GM12878 (cell line): ENCODE results near the gene GALNTL6. TPM values are rescaled to one million over a fixed set of nuclear protein-coding genes. Genes with fewer than 3 reads are reported as not detected.

Source experiments
- ATAC-seq: fragments of 200-7000 bp; cut with Tn5 transposase; 3 replicates; pipeline ENCODE4 v1.9.1; 2020; ENCODE audit warnings: mild to moderate bottlenecking, moderate library complexity
- BruUV-seq: library from RNA; stranded (reverse); fragments of 400-500 nt; replicated peaks from 2 replicates; lab custom pipeline; 2021; lab: Mats Ljungman, UMichigan
- CTCF ChIA-PET: fragments of 300-600 bp; sonication (Branson Sonifier 250); formaldehyde crosslinking; extraction: SDS; loops from one replicate; lab custom pipeline; 2021; ENCODE audit warnings: inconsistent platforms; lab: Yijun Ruan, JAX
- POLR2A ChIA-PET: fragments of 350-600 bp; formaldehyde crosslinking; extraction: SDS; loops from one replicate; lab custom pipeline; 2021; ENCODE audit warnings: inconsistent platforms; lab: Charles Lee
- RAD21 ChIA-PET: fragments of 300-600 bp; sonication (Branson Sonifier 250); formaldehyde crosslinking; loops from one replicate; lab custom pipeline; 2023; ENCODE audit warnings: antibody characterized with exemption; ENCODE audit not compliant: unreplicated experiment; lab: Charles Lee
- SMC1A ChIA-PET: fragments of 300-600 bp; sonication (Branson Sonifier 250); formaldehyde crosslinking; loops from one replicate; lab custom pipeline; 2023; ENCODE audit not compliant: unreplicated experiment, uncharacterized antibody; lab: Charles Lee
- DNase-seq: peaks from one replicate; pipeline ENCODE4 v3.0.0-alpha.2; 2011; ENCODE audit warnings: low read depth, low spot score
- FAIRE-seq: peaks from 3 replicates; lab custom pipeline; 2011; peaks lifted over from hg19 to GRCh38; lab: Jason Lieb, UNC
- H2AFZ ChIP-seq: 2 replicates; pipeline ENCODE4 v1.6.0; 2011; ENCODE audit warnings: low read depth, low read length, control low read depth; ENCODE audit not compliant: control insufficient read depth
- H3K27ac ChIP-seq: 2 replicates; pipeline ENCODE4 v1.5.1; 2011; ENCODE audit warnings: control low read depth; ENCODE audit not compliant: control insufficient read depth, insufficient read depth
- H3K27me3 ChIP-seq, 2 experiments: replicated peaks in 1 of 2; 2 replicates each; pipeline versions ENCODE4 v1.6.0 to v1.6.1; 2011; ENCODE audit warnings: low read length in 1 of 2; ENCODE audit not compliant: control insufficient read depth in 2 of 2, insufficient read depth in 2 of 2
- H3K36me3 ChIP-seq, 2 experiments: 2 replicates each; pipeline ENCODE4 v1.5.1; 2011; ENCODE audit warnings: low read length in 1 of 2; ENCODE audit not compliant: control insufficient read depth in 2 of 2, insufficient read depth in 2 of 2
- H3K4me1 ChIP-seq: 2 replicates; pipeline ENCODE4 v1.6.1; 2011; ENCODE audit warnings: mild to moderate bottlenecking, low read length, moderate library complexity, mixed read lengths; ENCODE audit not compliant: control insufficient read depth, insufficient read depth
- H3K4me2 ChIP-seq: 2 replicates; pipeline ENCODE4 v1.6.0; 2011; ENCODE audit warnings: control low read depth; ENCODE audit not compliant: control insufficient read depth, insufficient read depth
- H3K4me3 ChIP-seq: fragments of 200-600 bp; sonication (generic); 2 replicates; pipeline ENCODE4 v1.5.1; 2016
- H3K79me2 ChIP-seq: 2 replicates; pipeline ENCODE4 v1.6.0; 2011; ENCODE audit warnings: low read length; ENCODE audit not compliant: control insufficient read depth, insufficient read depth
- H3K9ac ChIP-seq: 2 replicates; pipeline ENCODE4 v1.8.0; 2011; ENCODE audit warnings: low read length, control low read depth, mixed read lengths; ENCODE audit not compliant: control insufficient read depth, insufficient read depth
- H3K9me3 ChIP-seq: replicated peaks from 3 replicates; pipeline ENCODE4 v1.5.1; 2011; ENCODE audit warnings: mild to moderate bottlenecking, low read length; ENCODE audit not compliant: control insufficient read depth, insufficient read depth
- H4K20me1 ChIP-seq: 2 replicates; pipeline ENCODE4 v1.6.0; 2011; ENCODE audit not compliant: control insufficient read depth, insufficient read depth
- CHD4 ChIP-seq: fragments of 200-600 bp; sonication (generic); IDR thresholded peaks from 2 replicates; pipeline ENCODE4 v1.6.1; 2016; ENCODE audit warnings: mild to moderate bottlenecking
- IRF3 ChIP-seq: fragments of 450-650 bp; IDR thresholded peaks from 2 replicates; pipeline ENCODE4 v1.6.1; 2014; ENCODE audit warnings: mild to moderate bottlenecking
- MLLT1 ChIP-seq: fragments of 450-650 bp; IDR thresholded peaks from 2 replicates; pipeline ENCODE4 v1.6.1; 2016; ENCODE audit warnings: mild to moderate bottlenecking
- NR2F1 ChIP-seq: fragments of 450-650 bp; conservative IDR thresholded peaks from 2 replicates; pipeline ENCODE4 v1.6.1; 2017; ENCODE audit warnings: mild to moderate bottlenecking
- REST ChIP-seq: IDR thresholded peaks from 2 replicates; pipeline ENCODE4 v1.6.1; 2012; ENCODE audit warnings: mild to moderate bottlenecking, low read depth, low read length
- SREBF2 ChIP-seq: IDR thresholded peaks from 2 replicates; pipeline ENCODE4 v1.6.1; 2012; ENCODE audit warnings: mild to moderate bottlenecking, low read length
- YBX1 ChIP-seq: fragments of 450-650 bp; IDR thresholded peaks from 2 replicates; pipeline ENCODE4 v1.6.1; 2016; ENCODE audit warnings: antibody characterized with exemption
- ZSCAN29 ChIP-seq: fragments of 450-650 bp; IDR thresholded peaks from 2 replicates; pipeline ENCODE4 v1.6.1; 2017; ENCODE audit warnings: mild to moderate bottlenecking, moderate library complexity
- WGBS: methylation state at CpG from one replicate; pipeline ENCODE4 v1.1.6; 2016; ENCODE audit warnings: low lambda C conversion rate; ENCODE audit not compliant: insufficient replicate concordance, insufficient coverage; ENCODE audit errors: missing lambda C conversion rate; 5-methylcytosine and 5-hydroxymethylcytosine counted together
- in situ Hi-C: fragments of 300-500 bp; cut with MboI; formaldehyde crosslinking; loops from 9 replicates; pipeline ENCODE4 v1.14.3; 2018; ENCODE audit warnings: mixed read lengths
- intact Hi-C: fragments of 100-400 bp; cut with micrococcal nuclease; formaldehyde crosslinking; loops from one replicate; pipeline ENCODE4 v1.14.2; 2022; ENCODE audit not compliant: unreplicated experiment
- polyA plus RNA-seq, 11 experiments: library from polyadenylated mRNA; depleted of rRNA in 4 of 11; unstranded in 6 of 11; stranded (reverse) in 5 of 11; fragments of >200 nt; fragmentation: Nextera tagmentation in 4 of 11; fragmentation: Illumina TruSeq in 1 of 11; extraction: Ambion mirVana in 4 of 11; extraction: Trizol in 1 of 11; gene quantifications; 1 replicate in 1 of 11; 2 replicates in 10 of 11; pipeline versions ENCODE4 v1.2.1 to v1.2.3, GENCODE V29; 2011 to 2016; ENCODE audit warnings: inconsistent platforms in 2 of 11, missing spikeins in 2 of 11, low read depth in 1 of 11
- total RNA-seq, 4 experiments: library from RNA; depleted of rRNA in 3 of 4; stranded (reverse); fragments of >200 nt in 3 of 4; fragmentation: Illumina TruSeq in 1 of 4; extraction: Trizol in 1 of 4; gene quantifications; 2 replicates each; pipeline versions ENCODE4 v1.2.1 to v1.2.3, GENCODE V29; 2013 to 2021

Gene GALNTL6
- total and polyA plus RNA-seq, 10 of the 15 experiments (the other 5 are each of a cell fraction or from before 2014, with no cell fraction given), result 0.01 to 0.29 TPM; not detected in 8

GRCh38 chr4:172220679-172221078, 407.5 kb downstream of the GALNTL6 start:
- POLR2A ChIA-PET, result no interaction called here

More at GRCh38 chr4:172220679-172221078, 407.5 kb downstream of the GALNTL6 start:
- no peak for TF ChIP-seq REST
- TF ChIP-seq IRF3, result no peak
- TF ChIP-seq ZSCAN29, result no peak
- TF ChIP-seq YBX1, result no peak
- no peak for TF ChIP-seq MLLT1
- no peak for TF ChIP-seq NR2F1
- no peak for TF ChIP-seq SREBF2
- TF ChIP-seq CHD4, result no peak
- Histone ChIP-seq H3K27me3 (no peaks in the 10 kb centered on the region), H3K9ac (no peak overlapping the region), H3K9me3 (no peaks in the 10 kb centered on the region), H3K27ac (no peak overlapping the region), H3K36me3 (no peaks in the 10 kb centered on the region), H3K4me1 (no peaks in the 10 kb centered on the region), H4K20me1 (no peaks in the 10 kb centered on the region), H3K79me2 (no peaks in the 10 kb centered on the region), H2AFZ (no peak overlapping the region), H3K4me2 (no peak overlapping the region), H3K4me3 (no peak overlapping the region)
- DNase-seq (no peak), ATAC-seq (no peak), FAIRE-seq (no peak)
- ChIA-PET RAD21 (no interaction called here), CTCF (interaction anchor here (0.7 kb wide), 1 partner anchor 1413 kb away, joined by 3 read pairs; no protein-coding TSS in a partner anchor), SMC1A (no interaction called here)
- intact Hi-C loops (no loop called here), in situ Hi-C loops (no loop called here)
- BruUV-seq, result no TSS peak
- 0% methylated on average over 1 of the region's 1 CpG for WGBS
